Ramos (cell line): Measurements from ENCODE around the gene CERT1.
"Not testable (repeated sequence)": the region's sequence is repeated elsewhere in the genome, so short reads cannot be mapped to it uniquely, and the experiment has no call there.

ENCODE experiments used
- in situ Hi-C: fragments of 300-500 bp; cut with MboI; formaldehyde crosslinking; loops from one replicate; pipeline ENCODE4 v1.14.3; 2022; ENCODE audit warnings: low sequenced_read_pairs; ENCODE audit not compliant: unreplicated experiment

Gene CERT1

GRCh38 chr5:75524071-75524470 is 12.6 kb upstream of the CERT1 start:
- in situ Hi-C loops = no loop called here

GRCh38 chr5:75523275-75523674 is 11.8 kb upstream of the CERT1 start:
- in situ Hi-C loops = no loop called here

- in situ Hi-C loops = no loop called here
These were observed 11.1 kb upstream of the CERT1 start for GRCh38 chr5:75522542-75522941.

GRCh38 chr5:75522025-75522424 is 10.6 kb upstream of the CERT1 start:
- in situ Hi-C loops = no loop called here

- in situ Hi-C loops = no loop called here
These were observed 9.8 kb upstream of the CERT1 start for GRCh38 chr5:75521195-75521594.

GRCh38 chr5:75519761-75520160 is 8.3 kb upstream of the CERT1 start:
- in situ Hi-C loops = no loop called here

- in situ Hi-C loops = no loop called here
These were observed 2.9 kb upstream of the CERT1 start for GRCh38 chr5:75514323-75514722.

GRCh38 chr5:75513841-75514240 is 2.4 kb upstream of the CERT1 start:
- in situ Hi-C loops = no loop called here

GRCh38 chr5:75512383-75513074 is 1.1 kb upstream of the CERT1 start:
- in situ Hi-C loops = no loop called here

GRCh38 chr5:75510836-75511434 is 494 bp downstream of the CERT1 start:
- in situ Hi-C loops = no loop called here

- in situ Hi-C loops = no loop called here
These were observed 1.0 kb downstream of the CERT1 start for GRCh38 chr5:75510417-75510835.

GRCh38 chr5:75509956-75510355 is 1.5 kb downstream of the CERT1 start:
- in situ Hi-C loops = no loop called here

GRCh38 chr5:75509546-75509945 is 1.9 kb downstream of the CERT1 start:
- in situ Hi-C loops = no loop called here

- in situ Hi-C loops = no loop called here
These were observed 3.6 kb downstream of the CERT1 start for GRCh38 chr5:75507841-75508240.

- in situ Hi-C loops = not testable (repeated sequence)
These were observed 6.3 kb downstream of the CERT1 start for GRCh38 chr5:75505112-75505511.

- in situ Hi-C loops = not testable (repeated sequence)
These were observed 12.6 kb downstream of the CERT1 start for GRCh38 chr5:75498875-75499274.

- in situ Hi-C loops = no loop called here
These were observed 13.1 kb downstream of the CERT1 start for GRCh38 chr5:75498208-75498777.

- in situ Hi-C loops = no loop called here
These were observed 15.4 kb downstream of the CERT1 start for GRCh38 chr5:75496026-75496425.

- in situ Hi-C loops = no loop called here
These were observed 19.8 kb downstream of the CERT1 start for GRCh38 chr5:75491621-75492020.

- in situ Hi-C loops = not testable (repeated sequence)
These were observed 21.6 kb downstream of the CERT1 start for GRCh38 chr5:75489847-75490246.

GRCh38 chr5:75484605-75485004 is 26.8 kb downstream of the CERT1 start:
- in situ Hi-C loops = no loop called here

GRCh38 chr5:75482482-75482881 is 28.9 kb downstream of the CERT1 start:
- in situ Hi-C loops = no loop called here
